HepG2 (cell line): ENCODE data around the gene HJURP. TPM values are rescaled to one million over a fixed set of nuclear protein-coding genes. Genes with fewer than 3 reads are reported as not detected.

ENCODE experiments used
- FOXC1 ChIP-seq: sonication (generic); formaldehyde crosslinking; IDR thresholded peaks from 2 replicates; pipeline ENCODE4 v1.8.0; 2022; ENCODE audit warnings: mild to moderate bottlenecking, missing genetic modification reagents, borderline replicate concordance
- GMEB1 ChIP-seq: sonication (generic); formaldehyde crosslinking; IDR thresholded peaks from 2 replicates; pipeline ENCODE4 v1.5.1; 2020; ENCODE audit warnings: missing genetic modification reagents, mild to moderate bottlenecking, borderline replicate concordance
- MZF1 ChIP-seq: sonication (generic); formaldehyde crosslinking; IDR thresholded peaks from 2 replicates; pipeline ENCODE4 v1.8.1; 2023; ENCODE audit warnings: mild to moderate bottlenecking, missing genetic modification reagents, borderline replicate concordance
- NFKBIZ ChIP-seq: IDR thresholded peaks from 2 replicates; pipeline ENCODE4 v1.6.1; 2018; ENCODE audit warnings: missing genetic modification reagents, missing compliant biosample characterization
- PPARG ChIP-seq: conservative IDR thresholded peaks from 2 replicates; pipeline ENCODE4 v1.6.1; 2016; ENCODE audit warnings: missing biosample characterization, missing genetic modification reagents
- RCOR2 ChIP-seq: IDR thresholded peaks from 2 replicates; pipeline ENCODE4 v1.6.1; 2016; ENCODE audit warnings: missing biosample characterization, missing genetic modification reagents
- RFXAP ChIP-seq: sonication (generic); formaldehyde crosslinking; IDR thresholded peaks from 2 replicates; pipeline ENCODE4 v1.4.0; 2020; ENCODE audit warnings: missing genetic modification reagents, borderline replicate concordance
- TCF7L2 ChIP-seq: IDR thresholded peaks from 2 replicates; pipeline ENCODE4 v1.6.1; 2011; ENCODE audit warnings: mild to moderate bottlenecking, low read depth, low read length, moderate library complexity
- YEATS2 ChIP-seq: sonication (generic); formaldehyde crosslinking; IDR thresholded peaks from 2 replicates; pipeline ENCODE4 v1.4.0; 2020; ENCODE audit warnings: missing genetic modification reagents, borderline replicate concordance
- ZBED4 ChIP-seq: sonication (generic); formaldehyde crosslinking; IDR thresholded peaks from 2 replicates; pipeline ENCODE4 v1.4.0; 2020; ENCODE audit warnings: missing genetic modification reagents, borderline replicate concordance
- ZBTB25 ChIP-seq: IDR thresholded peaks from 2 replicates; pipeline ENCODE4 v1.6.1; 2018; ENCODE audit warnings: missing genetic modification reagents
- ZBTB42 ChIP-seq: sonication (generic); formaldehyde crosslinking; IDR thresholded peaks from 2 replicates; pipeline ENCODE4 v1.5.0; 2020; ENCODE audit warnings: mild to moderate bottlenecking, missing genetic modification reagents
- ZNF841 ChIP-seq: sonication (generic); formaldehyde crosslinking; IDR thresholded peaks from 2 replicates; pipeline ENCODE4 v1.8.1; 2023; ENCODE audit warnings: missing genetic modification reagents, borderline replicate concordance
- ZNF891 ChIP-seq: sonication (generic); formaldehyde crosslinking; IDR thresholded peaks from 2 replicates; pipeline ENCODE4 v1.5.0; 2020; ENCODE audit warnings: mild to moderate bottlenecking, missing genetic modification reagents
- ZZZ3 ChIP-seq: sonication (generic); formaldehyde crosslinking; IDR thresholded peaks from 2 replicates; pipeline ENCODE4 v1.4.0; 2020; ENCODE audit warnings: missing genetic modification reagents, mild to moderate bottlenecking, borderline replicate concordance
- polyA plus RNA-seq, 8 experiments: library from polyadenylated mRNA; depleted of rRNA in 3 of 8; stranded (reverse) in 7 of 8; unstranded in 1 of 8; fragments of >200 nt; fragmentation: Illumina TruSeq in 4 of 8; extraction: Trizol in 4 of 8; gene quantifications; 2 replicates each; pipeline versions ENCODE4 v1.2.1 to v1.2.3, GENCODE V29; 2011 to 2016; ENCODE audit warnings: low read depth in 4 of 8, missing spikeins in 1 of 8, mixed read lengths in 1 of 8; ENCODE audit not compliant: insufficient read depth in 1 of 8
- total RNA-seq, 5 experiments: library from RNA; depleted of rRNA; stranded (reverse); fragments of >200 nt; fragmentation: Illumina TruSeq; extraction: Trizol; gene quantifications; 2 replicates each; pipeline ENCODE4 v1.2.3, GENCODE V29; 2016; ENCODE audit warnings: low read depth in 1 of 5
- TF ChIP-seq, protein P1 (sequence below): sonication (generic); formaldehyde crosslinking; IDR thresholded peaks from 2 replicates; pipeline ENCODE4 v1.5.1; 2020; ENCODE audit warnings: mild to moderate bottlenecking, missing genetic modification reagents, moderate library complexity
- TF ChIP-seq, protein P2 (sequence below): fragments of 450-650 bp; IDR thresholded peaks from 2 replicates; pipeline ENCODE4 v1.6.1; 2017
- TF ChIP-seq, protein P3 (sequence below): sonication (generic); formaldehyde crosslinking; IDR thresholded peaks from 2 replicates; pipeline ENCODE4 v1.8.0; 2022; ENCODE audit warnings: mild to moderate bottlenecking, missing genetic modification reagents

HJURP gene
- total and polyA plus RNA-seq, 2 of the 13 experiments (the other 11 are each of a cell fraction or from before 2014, with no cell fraction given) = 36.3 to 43.9 TPM

DNA sequence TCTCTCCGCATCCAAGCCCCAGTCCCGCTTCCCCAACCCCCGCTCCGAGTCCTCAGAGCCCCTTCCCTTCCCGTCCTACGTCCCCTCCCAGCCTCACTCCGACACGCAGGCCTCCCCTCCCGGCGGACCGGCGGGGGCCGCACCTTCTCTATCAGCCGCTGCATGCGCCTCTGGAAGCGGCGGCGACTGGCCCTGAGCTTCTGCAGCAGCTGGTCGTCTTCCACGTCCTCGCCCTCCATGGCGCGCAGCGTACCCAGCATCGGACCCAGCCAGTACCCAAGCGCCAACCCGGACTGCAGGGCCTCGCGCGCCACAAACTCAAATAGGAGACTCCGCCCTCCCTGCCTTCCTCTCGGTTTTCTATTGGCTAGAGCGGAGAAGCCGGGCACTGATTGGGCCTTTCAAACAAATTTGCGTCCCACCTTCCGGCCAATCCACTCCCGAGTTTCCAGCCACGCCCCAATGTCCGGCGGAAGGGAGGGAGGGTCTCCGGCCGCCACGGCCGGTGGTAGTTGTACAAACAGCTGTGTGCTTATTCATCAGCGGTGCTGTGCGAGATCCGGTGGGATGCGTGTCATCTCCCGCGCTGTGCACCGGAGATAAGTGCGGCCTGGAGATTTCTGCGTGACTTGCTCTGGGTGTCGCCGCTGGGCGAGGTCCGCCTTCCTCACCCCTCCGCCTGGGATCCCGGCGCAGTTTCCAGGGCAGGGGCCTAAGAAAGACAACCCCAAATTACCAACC, at the start of gene HJURP (continued):
- TF ChIP-seq RFXAP (CRISPR knock-in tag) (0 out of 2 replicates have a peak, but pooled peaks have one; percentile 56), PPARG (CRISPR knock-in tag) (peak; percentile 37; the same call in 1 of the 2 replicates), MZF1 (CRISPR knock-in tag) (0 out of 2 replicates have a peak, but pooled peaks have one; percentile 35), FOXC1 (CRISPR knock-in tag) (peak; percentile 94), ZNF891 (no peak), YEATS2 (CRISPR knock-in tag) (peak; percentile 70; the same call in 1 of the 2 replicates), ZBTB42 (no peak), RCOR2 (CRISPR knock-in tag) (0 out of 2 replicates have a peak, but pooled peaks have one; percentile 12), GMEB1 (CRISPR knock-in tag) (peak; percentile 77), NFKBIZ (CRISPR knock-in tag) (no peak), ZBTB25 (CRISPR knock-in tag) (no peak), ZZZ3 (CRISPR knock-in tag) (no peak), TCF7L2 (no peak), ZNF841 (peak; percentile 81; the same call in 1 of the 2 replicates), ZBED4 (no peak)
- TF ChIP-seq, protein P1, sequence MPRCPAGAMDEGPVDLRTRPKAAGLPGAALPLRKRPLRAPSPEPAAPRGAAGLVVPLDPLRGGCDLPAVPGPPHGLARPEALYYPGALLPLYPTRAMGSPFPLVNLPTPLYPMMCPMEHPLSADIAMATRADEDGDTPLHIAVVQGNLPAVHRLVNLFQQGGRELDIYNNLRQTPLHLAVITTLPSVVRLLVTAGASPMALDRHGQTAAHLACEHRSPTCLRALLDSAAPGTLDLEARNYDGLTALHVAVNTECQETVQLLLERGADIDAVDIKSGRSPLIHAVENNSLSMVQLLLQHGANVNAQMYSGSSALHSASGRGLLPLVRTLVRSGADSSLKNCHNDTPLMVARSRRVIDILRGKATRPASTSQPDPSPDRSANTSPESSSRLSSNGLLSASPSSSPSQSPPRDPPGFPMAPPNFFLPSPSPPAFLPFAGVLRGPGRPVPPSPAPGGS (CRISPR knock-in tag) = peak; percentile 96
- TF ChIP-seq, protein P2, sequence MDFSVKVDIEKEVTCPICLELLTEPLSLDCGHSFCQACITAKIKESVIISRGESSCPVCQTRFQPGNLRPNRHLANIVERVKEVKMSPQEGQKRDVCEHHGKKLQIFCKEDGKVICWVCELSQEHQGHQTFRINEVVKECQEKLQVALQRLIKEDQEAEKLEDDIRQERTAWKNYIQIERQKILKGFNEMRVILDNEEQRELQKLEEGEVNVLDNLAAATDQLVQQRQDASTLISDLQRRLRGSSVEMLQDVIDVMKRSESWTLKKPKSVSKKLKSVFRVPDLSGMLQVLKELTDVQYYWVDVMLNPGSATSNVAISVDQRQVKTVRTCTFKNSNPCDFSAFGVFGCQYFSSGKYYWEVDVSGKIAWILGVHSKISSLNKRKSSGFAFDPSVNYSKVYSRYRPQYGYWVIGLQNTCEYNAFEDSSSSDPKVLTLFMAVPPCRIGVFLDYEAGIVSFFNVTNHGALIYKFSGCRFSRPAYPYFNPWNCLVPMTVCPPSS = no peak
- TF ChIP-seq, protein P3, sequence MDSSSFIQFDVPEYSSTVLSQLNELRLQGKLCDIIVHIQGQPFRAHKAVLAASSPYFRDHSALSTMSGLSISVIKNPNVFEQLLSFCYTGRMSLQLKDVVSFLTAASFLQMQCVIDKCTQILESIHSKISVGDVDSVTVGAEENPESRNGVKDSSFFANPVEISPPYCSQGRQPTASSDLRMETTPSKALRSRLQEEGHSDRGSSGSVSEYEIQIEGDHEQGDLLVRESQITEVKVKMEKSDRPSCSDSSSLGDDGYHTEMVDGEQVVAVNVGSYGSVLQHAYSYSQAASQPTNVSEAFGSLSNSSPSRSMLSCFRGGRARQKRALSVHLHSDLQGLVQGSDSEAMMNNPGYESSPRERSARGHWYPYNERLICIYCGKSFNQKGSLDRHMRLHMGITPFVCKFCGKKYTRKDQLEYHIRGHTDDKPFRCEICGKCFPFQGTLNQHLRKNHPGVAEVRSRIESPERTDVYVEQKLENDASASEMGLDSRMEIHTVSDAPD (CRISPR knock-in tag) = peak; percentile 85
